Activated CD4-positive, alpha-beta T cell treated with anti-CD3 and anti-CD28 coated beads, Interleukin-2, amount 50 U/mL, for 4 hours (primary cell): ENCODE data around the gene PJA2.
A peak's percentile ranks its signal among the peaks of the same experiment; 100 is the strongest.

Source experiments
- DNase-seq, 2 experiments: peaks; one replicate each; pipeline ENCODE4 v3.0.0-alpha.2; 2020

PJA2 gene

DNA sequence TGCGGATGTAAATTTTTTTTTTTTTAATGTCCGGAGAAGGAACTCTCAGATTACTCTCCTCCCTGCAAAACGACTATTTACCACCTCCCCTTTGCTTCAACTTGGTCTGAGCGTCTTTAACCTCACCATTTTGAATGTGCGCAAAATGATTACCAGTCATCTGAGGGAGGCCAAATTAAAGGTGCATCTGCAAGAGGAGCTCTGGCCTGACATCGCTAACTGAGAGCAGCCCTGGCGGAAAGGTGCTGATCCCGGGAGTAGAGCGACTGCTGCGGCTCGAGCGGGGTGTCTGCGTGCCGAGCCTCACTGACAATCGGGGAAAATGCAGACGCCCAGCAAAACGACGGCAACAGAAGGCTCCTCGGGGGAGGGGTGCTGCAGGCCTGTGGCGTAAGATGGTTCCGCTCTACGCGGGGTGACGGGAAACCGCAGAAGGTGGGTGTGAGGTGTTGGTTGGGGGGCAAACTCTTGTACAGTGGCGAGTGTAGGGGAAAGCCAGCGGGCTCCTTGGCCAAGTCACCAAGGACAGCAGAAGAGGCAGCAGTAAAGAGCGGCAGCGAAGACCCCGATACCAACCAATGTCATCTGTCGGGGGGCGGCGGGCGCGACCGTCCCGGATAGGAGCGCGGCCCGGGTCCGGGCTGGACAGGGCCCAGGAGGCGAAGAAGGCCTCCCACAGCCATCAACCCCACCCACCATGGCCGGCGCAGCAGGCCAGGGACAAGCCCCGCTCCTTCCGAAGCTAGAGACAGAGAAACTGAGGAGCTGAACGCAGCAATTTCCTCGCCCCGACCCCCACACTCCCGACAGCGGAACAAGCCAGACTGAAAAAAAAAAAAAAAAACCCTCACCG lies 557 bp downstream of the PJA2 start:
- peak; percentile 70 to 71 for DNase-seq

DNA sequence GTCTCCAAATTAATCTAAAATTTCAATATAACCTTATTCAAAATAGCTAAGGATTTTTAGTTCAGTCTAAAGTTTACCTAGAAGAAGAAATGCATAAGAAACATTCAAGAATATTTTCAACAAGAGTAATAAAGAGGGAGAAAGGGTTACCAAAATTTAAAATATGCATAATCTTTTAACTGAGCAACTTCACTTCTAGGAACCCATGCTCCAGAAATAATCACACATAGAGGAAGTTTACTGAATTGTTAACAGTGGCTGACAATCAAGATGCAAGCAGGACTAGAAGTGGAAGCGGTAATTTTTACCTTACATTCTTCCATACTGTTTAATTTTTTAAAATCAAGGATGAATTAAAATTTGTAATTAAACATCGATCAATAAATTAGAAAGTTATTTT lies 1.9 kb downstream of the PJA2 start:
- DNase-seq, result no peak

DNA sequence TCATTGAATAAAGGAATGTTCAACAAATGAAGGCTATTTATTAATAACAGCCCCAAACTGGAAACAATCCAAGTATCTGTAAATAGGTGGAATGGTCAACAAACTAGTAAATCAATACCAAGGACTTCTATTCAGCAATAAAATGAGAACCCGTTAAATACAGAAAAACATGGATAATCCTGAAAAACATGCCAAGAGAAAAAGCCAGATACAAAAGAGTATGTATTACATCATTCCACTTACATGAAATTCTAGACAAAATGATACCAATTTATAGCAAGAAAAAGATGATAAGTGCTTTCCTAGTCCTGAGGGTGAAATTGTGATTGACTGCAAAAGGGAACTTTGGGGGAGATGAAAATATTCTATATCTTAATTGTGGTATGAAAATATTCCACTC lies 3.1 kb downstream of the PJA2 start:
- no peak for DNase-seq

GRCh38 chr5:109404428-109404960 lies 5.3 kb downstream of the PJA2 start:
- DNase-seq, result no peak

- DNase-seq, result no peak
Observed at GRCh38 chr5:109403469-109403868, 6.3 kb downstream of the PJA2 start.

GRCh38 chr5:109399092-109399759 lies 10.5 kb downstream of the PJA2 start:
- no peak for DNase-seq

GRCh38 chr5:109396965-109397364 lies 12.8 kb downstream of the PJA2 start:
- no peak for DNase-seq

GRCh38 chr5:109394806-109395205 lies 15.0 kb downstream of the PJA2 start:
- no peak for DNase-seq

GRCh38 chr5:109390188-109390587 lies 19.6 kb downstream of the PJA2 start:
- DNase-seq, result no peak

DNA sequence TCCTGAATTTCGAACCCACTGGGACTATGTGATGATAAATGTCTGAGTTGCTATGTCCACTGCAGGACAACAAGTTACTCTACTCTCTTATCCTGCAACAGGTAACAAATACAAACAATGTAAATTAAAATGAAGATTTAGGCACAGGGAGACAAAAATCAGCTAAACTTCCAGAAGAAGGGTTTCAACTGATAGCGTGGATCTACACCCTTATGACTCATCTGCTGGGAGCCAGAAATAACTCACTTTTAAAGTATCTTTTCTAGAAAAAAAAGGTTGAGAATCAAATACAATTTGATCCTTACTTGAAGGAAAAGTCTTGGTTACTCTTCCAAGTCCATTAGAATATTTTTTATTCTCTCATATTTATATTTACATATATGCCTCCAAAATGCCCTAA lies 21.4 kb downstream of the PJA2 start:
- DNase-seq, result no peak

DNA sequence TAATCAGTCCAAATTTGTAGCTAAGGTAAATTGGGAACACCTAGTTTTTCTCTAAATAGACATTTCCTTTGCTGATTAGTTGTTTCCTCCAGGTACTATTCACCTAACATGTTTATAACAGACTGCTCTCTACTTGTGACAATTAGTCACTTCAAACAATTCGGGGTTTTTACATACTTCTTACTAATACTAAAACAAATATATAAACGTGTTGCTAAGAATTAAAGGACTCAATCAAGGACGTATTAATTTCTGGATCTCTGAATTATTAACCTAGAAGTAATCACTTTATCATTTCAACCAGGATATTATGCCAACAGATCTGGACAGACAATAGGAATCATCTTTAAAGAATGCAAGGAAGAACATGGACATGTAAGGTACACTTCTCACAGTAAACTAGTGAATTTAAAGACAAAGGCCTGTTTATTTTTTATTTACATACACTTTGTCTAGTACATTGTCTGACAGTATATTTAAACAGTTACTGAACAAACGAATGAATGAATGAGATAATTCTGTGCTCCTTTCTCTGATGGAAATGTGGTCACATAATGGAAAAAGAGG lies 22.3 kb downstream of the PJA2 start:
- DNase-seq, result no peak

DNA sequence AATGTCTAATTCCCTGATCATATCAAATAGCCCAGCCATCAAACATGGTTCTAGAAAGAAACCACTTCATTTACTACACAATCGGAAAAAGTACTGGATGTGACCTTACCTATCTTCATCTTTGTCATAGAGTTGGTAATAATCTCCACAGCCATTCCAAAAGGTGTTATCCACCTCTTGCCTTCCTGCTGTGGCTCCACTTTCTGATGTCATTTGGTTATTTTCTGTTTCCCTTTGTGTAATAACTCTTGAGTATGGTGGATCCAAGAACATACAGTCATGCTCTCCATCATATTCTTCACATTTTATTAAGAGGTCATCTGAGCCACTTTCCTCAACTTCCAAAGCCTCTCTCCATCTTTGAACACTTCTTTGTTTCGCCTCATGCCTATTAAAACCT lies 31.7 kb downstream of the PJA2 start:
- no peak for DNase-seq

DNA sequence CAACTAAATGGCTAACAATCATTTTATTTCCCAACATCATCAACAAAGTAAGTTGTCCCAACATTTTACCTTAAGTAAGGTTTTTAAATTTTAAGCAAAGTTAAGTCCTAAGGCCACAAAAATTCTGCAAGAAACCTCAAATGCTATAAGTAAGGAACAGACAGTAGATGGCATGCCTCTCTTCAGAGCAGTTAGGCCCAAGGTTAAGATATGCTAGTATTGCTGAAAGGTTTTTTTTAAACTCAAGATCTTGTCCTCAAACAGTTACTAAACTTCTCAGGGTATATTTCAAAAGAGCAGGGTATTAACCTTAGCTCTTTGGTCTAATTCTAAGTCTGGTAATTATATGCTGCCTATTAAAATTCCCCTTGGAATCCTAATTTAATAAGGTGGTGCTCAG lies 35.1 kb downstream of the PJA2 start:
- DNase-seq, result no peak

DNA sequence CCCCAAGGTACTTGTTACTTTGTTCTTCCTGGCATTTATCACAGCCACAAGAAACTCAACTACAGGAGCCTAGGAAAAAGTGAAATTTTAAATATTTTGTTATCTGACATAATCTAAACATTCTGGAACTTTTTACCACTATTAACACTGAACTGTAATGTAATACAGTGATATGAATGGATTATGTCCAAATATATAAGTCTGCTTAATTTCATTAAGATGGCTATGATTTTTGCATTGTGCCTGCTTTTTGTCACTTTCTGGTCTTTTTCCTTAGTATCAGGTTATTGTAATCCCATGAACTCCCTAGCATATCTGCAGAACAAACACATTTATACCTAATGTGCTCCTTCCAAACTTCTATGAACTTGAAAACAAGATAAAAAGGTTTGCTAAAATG lies 35.8 kb downstream of the PJA2 start:
- no peak for DNase-seq

DNA sequence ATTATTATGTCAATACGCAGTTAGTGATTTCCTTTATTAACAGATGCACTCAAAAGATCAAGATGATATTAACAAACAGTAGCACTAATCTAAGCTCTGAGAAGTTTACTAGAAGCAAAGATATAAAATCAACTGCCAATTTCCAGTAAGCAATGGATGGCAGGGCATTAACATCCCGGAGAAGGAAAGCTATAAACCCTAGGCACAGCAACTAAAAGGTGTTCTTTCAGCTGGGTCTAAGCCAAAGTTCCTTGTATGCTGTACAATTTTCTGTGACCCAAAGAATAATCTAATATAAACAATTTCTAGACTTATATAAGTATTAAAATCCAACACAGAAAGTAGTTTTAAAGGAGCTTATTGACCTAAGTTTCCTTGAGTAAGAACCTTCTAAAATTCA lies 39.4 kb downstream of the PJA2 start:
- DNase-seq, result no peak

- DNase-seq, result no peak
Observed at GRCh38 chr5:109365653-109366052, 44.1 kb downstream of the PJA2 start.

DNA sequence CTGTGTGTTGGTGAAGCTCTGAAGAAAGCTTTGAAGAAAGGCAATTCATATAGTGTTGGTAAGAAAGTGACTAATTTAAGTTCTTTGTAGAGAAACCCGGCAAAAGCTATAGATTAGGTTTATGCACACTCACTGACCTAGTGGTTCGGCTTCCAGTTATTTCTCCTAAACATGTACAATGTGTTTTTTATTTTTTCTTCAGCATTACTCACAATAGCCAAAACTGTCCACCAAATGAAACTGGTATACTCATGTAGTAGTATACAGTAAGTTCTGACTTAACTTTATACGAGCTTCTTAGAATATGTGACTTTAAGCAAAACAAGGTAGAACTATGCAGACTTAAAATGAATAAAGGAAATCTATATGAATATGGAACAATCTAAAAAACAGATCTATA lies 44.8 kb downstream of the PJA2 start:
- DNase-seq, result no peak

DNA sequence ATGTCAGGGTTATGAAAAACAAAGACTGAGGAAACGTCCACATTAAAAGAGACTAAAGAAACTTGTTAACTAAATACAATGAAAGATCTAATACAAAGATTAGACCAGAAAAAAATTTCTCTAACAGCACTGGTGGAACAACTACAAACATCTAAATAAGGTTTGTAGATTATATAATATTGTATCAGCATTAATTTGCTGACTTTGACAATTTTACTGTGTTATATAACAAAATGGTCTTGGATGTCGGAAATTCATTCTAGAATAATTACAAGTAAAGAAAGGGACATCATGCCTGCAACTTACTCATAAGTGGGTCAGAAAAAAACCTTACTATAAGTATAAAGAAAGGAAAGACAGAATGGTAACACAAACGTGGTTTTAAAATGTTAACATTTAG lies 50.1 kb downstream of the PJA2 start:
- DNase-seq, result no peak

- DNase-seq, result no peak
Observed at GRCh38 chr5:109357807-109358206, 52.0 kb downstream of the PJA2 start.

DNA sequence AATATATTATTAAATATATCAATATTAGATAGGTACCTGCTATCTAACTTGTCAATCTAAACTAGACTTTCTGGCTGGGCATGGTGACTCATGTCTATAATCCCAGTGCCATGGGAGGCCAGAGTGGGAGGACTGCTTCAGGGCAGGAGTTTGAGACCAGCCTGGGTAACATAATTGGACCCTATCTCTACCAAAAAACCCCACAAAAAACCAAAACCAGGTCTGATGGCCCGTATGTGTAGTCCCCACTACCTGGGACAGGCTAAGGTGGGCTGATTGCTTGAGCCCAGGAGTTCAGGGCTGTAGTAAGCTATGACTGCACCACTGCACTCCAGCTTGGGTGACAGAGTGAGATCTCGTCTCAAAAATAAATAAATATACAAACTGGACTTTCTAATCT lies 55.0 kb downstream of the PJA2 start:
- no peak for DNase-seq

DNA sequence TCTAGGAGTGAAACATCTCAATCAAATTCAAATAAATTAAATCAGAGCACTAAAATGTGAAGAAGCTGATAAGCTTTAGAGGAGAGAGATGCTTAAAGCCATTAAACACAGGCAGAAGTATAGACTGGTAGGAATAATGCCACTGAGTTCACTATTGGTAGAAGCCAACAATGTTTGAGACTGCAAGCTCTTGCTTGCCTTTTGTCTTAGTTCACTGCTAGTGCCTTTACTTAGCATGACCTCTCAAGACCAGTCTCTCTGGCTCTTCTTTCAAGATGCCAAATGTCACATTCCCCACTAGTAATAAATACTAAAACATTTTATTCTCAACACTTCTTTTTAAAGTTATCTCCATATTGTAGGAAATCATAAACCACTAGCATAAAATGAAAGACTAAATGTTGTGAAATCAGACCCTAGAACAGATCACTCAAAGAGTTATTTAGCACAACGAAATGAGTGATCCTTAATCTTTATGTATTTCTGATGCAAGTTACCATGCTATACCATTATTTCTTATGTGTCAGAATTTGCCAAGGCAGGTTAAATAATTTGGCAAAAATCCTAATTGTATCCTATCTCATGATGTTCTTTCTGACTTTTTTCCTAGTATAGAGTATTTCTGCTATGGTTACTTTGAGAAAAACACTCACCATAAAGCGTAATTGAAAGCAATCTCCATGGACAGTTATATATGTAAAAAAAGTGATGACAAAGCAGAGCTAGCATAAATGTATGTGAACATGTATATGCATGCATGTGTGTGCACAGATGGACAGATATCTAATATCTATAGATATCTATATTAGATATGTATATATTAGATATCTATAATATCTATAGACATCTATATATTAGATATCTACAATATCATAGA lies 57.5 kb downstream of the PJA2 start:
- DNase-seq, result no peak

DNA sequence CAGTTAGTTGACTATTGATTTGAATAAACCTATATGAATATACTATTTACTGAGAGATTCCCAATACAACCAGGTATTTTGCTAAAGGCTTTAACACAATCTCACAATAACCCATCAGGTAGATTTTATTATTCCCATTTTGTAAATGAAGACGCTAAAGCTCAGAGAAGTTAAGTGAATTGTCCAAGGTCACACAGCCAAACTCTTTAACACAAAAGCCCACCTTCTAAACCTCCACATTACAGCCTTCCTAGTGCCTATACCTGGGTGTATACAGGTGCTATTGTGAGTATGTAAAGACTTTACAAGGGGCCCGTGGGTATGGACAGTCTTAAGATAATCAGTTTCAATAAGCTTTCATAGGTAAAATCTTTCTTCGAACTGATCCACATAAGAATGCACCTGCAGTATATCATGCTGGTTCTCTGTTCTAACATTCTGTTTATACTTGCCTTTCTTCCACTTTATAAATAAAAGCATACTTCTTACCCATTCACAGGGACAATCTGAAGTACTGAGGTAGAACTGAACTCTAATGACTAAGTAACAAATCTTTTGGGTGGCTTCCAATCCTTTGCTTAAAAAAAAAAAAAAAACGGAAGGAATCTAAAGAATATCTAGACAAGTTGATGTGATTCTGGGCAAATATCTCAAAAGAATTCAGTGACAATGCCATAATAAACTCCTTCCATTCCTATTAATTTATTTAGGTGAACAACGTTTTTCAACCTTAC lies 59.1 kb downstream of the PJA2 start:
- DNase-seq, result no peak
